Effector CD4-positive, alpha-beta T cell (primary cell): ENCODE results near the gene TLR9.
A peak's percentile ranks its signal among the peaks of the same experiment; 100 is the strongest.

ENCODE experiments used
- DNase-seq: peaks from one replicate; pipeline ENCODE4 v3.0.0-alpha.2; 2020

The TLR9 gene

DNA sequence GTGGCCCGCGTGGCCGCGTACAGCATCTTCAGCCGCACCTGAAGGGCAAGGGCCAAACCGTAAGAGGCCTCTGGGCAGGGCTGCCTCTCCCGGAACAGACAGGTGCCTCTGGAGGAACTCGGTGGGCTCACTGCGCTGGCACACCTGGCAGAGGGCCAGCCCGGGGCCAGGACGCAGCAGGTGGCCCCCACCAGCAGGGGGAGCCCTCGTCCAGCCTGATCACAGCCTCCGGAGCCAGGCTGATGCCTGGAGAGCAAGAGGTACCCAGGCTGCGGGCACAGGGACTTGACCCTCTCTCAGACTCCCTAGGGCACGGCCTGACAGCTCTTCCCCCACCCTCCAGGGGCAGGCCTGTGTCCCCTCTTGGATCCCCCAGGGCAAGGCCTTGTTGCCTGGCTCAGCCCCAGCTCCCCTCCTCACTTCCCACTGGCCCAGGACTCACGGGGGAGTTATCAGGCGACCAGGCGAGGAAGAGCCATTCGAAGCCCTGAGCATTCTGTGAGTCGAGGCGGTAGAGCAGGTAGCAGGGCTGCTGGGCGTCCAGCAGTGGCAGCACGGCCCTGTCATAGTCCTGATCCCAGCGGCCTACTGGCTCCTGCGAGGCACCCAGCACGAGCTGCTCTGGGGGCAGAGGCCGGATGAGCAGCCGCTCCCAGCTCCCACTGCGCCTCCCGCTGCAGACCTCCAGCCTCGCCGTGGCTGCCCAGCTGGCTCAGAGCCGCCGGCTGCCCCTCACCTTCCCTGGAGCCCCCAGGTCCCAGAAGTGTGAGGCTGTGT is 6.2 kb upstream of the TLR9 start:
- DNase-seq, result peak; percentile 91

DNA sequence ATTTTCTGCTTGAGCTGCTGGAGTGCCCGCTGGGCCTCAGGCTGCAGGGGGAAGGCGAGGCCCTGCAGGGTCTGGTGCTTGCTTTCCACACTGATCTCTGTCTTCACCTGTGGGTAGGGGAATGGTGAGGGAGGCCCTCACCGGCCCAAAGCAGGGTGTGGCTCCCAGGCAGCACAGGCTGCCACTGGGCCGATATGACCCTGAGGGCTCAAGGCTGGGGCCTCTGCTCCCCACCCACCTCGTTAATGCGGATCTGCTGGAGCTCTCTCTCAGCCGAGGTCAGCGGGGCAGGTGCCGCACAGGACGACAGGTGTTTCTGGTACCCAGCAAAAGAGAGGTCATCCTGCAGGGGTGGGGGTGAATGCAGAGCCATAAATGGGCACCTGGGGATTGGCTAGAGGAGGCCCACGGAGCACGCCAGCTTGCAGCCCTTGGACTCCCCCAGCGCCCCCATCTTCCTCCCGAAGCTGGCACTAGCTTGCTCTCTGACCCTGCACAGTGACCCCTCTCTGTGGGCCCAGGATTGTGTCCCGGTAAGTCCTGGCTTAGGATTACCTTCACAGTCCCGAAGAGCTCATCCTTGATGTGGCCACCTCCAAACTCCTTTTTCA is 5.5 kb upstream of the TLR9 start:
- DNase-seq, result no peak

DNA sequence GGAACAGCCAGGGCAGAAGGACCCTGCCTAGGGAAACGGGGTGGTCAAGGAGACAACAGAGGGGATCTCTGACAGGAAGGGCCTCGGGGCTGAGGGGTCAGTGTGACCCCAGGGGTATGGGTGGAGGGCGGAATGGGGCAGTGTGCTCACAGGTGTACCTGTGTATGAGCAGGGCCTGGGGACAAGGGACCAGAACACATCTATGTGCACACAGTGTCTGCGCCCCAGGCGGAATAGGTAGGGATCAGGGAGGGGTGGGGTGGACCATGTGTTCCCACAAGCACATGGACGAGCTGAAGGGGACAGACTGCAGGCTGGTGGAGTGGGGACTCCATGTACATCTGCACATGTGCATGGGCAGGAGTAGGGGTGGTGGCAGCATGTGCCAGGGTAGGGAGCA is 5.0 kb upstream of the TLR9 start:
- no peak for DNase-seq

DNA sequence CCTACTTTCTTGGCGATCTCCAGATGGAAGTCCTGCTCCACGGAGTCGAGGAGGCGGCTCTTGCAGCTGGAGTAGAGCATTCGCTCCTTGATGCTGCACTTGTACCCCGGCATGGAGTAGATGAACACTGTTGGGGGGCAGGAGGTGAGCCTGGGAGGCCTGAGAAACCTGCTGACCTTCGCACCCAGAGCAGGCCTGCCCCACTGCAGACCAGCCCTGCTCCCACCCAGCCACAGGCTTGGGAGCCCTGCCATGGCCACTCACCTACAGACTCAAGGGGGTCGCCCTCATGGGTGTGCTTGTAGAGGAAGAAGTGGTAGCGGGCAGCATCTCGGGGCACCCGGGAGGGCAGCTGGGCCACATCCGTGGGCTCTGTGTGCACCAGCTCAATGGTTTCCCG is 4.2 kb upstream of the TLR9 start:
- no peak for DNase-seq

DNA sequence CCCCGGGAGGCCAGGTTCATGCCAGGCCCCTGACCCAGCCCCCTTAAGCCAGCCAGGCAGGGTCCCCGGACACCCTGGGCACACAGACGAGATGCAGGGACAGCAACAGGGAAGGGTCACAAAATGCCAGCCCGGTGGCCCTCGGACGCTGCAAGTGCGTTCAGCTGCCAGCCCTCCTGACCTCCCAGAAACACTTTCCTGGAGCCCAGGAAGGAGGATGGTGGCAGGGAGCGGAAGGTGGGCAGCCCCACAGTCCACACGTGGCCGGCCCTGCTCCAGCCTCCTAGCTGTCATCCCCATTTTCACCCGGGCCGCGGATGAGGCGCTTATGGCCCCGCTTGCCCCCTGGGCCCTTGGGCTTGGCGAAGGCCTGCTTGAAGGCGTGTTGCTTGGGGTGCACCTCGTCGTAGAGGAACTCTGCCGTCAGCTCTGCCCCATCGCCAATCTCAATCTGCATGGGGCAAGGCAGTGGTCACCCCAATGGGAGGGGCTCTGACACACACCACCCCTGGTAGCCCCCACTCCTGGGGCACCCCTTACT is 3.4 kb upstream of the TLR9 start:
- DNase-seq, result no peak

DNA sequence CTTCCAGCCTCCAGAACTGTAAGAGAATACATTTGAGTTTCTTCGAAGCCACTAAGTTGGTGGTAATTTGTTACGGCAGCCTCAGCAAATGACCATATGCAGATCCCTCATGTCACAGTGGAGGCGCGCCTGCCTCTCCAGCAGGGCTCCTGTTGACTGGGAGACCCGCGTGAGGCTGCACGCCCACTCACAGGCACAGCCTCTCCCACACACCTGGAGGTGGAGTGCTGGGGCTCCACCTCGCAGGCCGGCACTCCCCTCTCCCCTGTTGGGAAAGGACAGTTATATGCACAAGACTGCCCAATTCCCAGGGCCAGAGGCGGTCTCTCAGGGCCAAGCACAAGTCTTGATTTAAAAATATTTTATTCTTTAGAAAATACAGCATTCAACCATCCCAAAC is 2.8 kb upstream of the TLR9 start:
- no peak for DNase-seq

DNA sequence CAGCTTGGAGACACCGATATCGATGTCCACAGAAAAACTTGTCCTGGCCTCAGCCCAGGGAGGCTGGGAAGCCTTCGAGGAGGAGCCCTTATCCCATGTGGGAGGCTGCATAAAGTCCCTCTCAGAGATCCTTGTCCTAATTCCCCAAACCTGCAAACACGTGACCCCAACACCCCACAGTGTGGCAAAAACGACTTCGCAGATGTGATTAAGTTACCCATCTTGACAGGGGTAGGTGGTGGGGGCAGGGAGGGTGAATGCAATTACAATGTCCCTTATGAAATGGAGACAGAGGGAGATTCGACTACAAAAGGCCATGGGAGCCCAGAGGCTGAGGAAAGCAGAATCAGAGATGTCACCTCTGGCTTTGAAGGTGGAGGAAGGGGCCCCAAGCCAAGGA is 2.3 kb upstream of the TLR9 start:
- DNase-seq, result no peak

DNA sequence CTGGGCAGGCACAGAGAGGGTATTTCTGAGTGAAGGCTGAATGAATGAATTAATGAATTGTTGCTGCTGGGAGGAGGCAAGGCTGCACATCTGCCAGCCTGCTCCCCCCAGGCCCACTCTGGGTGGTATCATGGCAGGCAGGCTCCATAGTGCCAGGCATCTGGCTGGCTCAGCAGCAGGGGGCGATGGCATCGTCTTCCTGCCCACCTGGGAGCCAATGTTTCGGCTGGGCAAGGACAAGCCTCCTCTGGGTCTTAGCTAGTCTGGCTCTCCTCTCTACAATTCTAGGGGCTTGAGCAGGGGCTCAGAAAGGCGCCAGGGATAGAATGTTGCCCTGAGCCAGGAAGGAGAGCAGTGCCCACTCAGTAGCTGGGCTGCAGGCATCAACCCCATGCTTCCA is 1.7 kb upstream of the TLR9 start:
- no peak for DNase-seq

DNA sequence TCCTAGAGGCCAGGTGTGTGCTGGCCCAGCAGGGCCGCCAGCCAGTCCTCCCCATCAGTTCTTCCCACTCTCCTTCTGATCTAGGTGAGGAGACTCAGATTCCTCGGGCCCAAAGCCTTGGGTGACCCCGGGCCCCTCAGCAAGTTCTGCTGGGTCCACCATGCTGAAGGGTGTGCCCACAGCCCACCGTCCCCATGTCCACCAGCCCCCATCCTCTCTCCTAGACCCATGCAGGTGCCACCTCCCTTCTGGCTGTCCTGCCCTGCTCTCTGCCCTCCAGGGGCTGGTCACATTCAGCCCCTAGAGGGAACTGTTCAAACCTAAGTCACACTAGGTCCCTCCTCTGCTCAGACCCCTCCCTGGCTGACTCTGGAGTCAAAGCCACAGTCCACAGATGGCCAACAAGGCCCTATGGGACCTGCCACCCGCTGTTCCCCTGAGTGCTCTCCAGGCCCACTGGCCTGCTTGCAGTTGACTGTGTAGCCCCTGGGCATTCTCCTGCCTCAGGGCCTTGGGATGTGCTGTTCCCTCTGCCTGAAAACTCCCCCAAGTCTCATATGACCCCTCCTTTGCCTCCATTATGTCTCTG is 878 bp upstream of the TLR9 start:
- DNase-seq, result no peak

DNA sequence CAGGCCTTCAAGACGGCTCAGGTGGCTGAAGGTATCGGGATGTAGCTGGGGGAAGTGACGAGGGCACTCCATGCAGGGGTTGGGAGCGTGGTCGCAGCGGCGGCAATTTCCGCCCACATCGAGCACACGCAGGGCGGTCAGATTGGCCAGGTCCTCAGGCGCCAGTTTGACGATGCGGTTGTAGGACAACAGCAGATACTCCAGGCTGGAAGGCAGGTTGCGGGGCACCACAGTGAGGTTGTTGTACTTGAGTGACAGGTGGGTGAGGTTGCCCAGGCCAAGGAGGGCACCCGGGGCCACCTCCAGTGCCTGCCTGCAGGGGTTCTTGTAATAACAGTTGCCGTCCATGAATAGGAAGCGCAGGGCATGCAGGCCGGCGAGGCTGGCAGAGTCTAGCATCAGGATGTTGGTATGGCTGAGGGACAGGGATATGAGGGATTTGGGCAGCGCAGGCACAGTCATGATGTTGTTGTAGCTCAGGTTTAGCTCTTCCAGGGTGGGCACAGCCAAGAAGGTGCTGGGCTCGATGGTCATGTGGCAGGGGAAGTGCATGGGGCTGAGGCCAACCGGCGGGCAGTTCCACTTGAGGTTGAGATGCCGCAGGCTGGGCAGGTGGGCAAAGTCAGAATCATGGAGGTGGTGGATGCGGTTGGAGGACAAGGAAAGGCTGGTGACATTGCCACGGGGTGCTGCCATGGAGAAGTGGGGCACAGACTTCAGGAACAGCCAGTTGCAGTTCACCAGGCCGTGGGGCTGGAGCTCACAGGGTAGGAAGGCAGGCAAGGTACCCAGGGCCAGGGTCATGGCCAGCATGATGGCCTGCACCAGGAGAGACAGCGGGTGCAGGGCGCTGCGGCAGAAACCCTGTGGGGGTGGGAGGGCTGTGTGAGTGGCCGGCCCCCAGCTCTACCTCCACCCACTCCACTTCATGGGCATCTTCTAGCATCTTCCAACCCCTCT is 1.7 kb downstream of the TLR9 start:
- DNase-seq, result no peak

DNA sequence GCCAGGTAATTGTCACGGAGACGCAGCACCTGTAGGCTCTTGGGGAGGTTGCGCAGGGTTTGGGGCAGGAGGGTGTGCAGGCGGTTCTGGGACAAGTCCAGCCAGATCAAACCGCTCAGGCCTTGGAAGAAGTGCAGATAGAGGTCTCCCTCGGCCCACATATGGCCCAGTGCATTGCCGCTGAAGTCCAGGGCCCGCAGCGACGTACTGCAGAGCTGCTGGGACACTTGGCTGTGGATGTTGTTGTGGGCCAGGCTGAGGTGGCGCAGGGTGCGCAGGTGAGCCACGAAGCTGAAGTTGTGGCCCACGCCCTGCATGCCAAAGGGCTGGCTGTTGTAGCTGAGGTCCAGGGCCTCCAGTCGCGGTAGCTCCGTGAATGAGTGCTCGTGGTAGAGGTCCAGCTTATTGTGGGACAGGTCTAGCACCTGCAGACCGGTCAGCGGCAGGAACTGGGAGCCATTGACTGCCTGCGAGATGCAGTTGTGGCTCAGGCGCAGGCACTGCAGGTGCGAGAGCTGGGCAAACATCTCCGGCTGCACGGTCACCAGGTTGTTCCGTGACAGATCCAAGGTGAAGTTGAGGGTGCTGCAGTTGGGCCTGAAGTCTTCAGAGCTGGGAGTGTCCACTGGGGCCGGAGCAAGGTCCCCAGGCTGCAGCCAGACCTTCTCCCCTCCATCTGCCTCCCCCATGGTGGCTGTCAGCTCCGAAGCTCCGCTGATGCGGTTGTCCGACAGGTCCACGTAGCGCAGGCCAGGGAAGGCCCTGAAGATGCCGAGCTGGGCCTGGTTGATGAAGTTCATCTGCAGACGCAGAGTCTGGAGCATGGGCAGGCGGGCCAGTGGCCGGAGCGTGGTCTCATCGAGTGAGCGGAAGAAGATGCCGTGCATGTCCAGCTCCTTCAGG is 2.9 kb downstream of the TLR9 start:
- DNase-seq, result no peak

DNA sequence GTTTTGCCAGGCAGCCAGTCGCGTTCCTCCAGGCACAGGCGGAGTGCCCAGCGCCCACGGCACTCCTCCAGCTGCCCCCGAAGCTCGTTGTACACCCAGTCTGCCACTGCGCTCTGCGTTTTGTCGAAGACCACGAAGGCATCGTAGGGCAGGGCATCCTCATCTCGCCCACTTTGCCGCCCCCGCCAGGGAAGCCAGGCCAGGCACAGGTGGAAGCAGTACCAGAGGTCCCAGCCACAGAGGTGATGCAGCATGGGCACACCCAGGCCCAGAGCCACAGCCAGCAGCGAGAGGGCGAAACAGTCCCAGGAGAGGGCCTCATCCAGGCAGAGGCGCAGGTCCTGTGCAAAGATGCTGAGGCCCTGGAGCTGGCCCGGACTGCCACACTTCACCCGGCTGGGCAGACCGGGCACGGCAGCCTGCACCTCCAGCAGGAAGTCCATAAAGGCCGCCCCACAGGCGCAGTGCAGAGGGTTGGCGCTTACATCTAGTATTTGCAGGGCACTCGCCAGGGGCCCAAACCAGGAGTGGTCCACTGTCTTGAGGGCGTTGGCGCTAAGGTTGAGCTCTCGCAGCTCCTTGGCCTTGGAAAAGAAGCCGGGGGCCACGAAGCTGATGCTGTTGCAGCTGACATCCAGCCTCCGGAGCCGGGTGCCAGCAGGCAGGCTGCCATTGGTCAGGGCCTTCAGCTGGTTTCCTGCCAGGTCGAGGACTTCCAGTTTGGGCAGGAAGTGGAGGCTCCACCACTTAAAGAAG is 3.7 kb downstream of the TLR9 start:
- DNase-seq, result peak; percentile 56

DNA sequence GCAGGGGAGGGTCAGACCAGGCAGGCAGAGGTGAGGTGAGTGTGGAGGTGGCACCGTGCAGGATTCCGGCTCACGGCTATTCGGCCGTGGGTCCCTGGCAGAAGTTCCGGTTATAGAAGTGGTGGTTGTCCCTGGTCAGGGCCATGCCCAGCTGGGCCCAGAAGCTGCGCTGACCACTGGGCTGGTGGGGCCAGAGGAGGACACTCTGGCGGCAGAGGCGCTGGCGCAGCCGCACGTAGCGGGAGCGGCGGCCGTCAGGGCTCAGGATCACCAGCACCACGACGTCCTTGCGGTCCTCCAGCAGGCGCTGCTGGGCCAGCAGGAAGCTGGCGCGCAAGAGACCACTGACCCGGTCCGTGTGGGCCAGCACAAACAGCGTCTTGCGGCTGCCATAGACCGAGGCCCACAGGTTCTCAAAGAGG is 4.3 kb downstream of the TLR9 start:
- no peak for DNase-seq

DNA sequence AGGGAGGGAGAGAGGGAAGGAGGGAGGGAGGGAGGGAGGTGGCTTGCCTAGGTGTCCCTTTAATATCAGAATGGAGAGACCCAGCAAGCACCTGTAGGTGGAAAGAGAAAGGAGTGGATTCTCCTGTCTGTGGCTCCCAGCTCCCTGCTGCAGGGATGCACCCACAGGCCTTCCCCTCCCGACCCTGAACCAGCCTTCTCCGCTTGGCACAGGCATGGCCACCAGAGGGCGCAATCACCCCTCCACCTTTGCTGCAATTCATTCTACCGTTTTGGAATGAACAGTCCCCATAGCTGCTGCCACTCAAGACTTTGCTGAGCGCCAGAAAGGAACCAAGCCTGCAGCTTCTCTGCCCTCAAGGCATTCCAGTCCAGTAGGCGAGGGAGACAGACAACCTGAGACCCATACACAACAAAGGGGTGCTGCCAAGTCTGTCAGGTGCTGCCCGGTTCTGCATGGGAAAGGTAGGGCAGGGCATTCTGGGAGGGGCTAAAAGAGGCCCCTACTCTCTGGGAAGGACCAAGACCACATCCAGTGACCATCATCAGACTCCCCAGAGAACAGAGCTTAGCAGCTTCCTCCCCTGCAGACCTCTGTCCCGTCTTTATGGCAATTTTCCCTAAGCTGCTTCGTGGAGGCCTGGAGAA is 4.9 kb downstream of the TLR9 start:
- peak; percentile 84 for DNase-seq

DNA sequence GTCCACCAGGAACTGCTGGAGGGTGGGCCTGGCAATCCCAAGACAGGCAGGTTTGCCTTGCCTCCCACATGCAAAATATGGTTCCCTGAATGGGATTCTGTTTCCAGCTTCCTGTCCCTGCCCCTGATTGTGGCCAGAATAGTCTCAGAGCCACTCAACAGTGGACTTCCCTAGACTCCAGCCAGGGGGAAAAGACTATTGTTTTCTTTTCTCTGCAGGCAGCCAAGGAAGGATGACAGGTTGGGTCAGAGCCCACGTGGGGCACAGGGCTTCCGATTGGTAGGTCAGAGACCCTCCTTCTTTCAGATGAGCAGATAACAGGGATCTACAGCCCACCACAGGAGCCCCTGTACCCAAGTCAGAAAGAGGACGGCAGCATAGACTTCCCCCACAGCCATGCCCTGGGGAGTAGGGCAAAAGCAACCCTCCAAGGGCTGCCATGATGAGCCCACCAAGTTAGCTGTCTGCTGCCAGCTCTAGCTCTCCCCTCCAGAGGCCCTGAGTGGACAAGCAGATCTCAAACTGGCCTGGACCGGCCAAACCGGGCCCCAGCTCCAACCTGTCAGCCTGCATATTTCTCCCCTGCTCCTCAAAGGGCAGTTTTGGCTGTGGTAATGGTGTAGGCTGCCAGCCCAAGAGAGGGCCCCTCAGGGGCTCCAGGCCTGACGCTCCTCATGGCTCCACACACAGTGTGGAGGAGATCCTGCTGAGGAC is 6.4 kb downstream of the TLR9 start:
- no peak for DNase-seq

DNA sequence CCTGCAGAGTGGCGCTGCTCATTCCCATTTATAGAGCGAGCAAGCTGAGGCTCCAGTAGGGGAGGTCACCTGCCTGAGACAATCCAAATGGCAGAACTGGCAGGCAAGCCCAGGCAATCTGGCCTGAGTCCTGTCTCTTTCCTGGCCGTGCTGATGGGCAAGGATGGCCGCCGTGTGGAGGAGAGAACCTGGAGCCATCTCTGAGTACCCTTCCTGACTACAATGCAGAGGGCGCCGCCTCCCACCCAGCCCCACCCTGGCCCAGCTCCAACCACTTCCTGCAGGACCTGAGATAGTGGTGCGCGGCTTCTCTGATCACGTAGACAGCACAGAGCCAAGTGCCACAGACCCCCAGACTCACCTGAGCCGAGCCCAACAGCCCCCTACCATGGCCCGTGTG is 7.0 kb downstream of the TLR9 start:
- no peak for DNase-seq

DNA sequence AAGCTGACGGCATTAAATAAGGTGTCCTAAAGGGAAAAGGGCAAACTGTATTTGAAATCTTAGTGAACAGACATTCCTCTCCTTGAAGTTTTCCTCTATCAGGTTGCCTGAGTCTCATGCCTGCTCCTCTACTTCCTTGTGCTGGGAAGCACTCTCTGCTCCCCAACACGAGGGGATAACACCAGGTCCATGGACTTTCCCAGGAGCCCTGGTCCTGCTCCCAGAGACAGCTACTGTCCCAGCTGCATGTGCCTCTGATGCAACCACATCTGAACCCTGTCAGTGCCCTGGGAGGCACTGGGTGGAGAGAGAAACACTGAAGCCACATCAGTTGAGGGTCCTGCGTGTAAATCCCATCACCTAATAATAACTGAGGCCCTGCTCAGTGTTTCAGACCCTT is 7.4 kb downstream of the TLR9 start:
- no peak for DNase-seq

DNA sequence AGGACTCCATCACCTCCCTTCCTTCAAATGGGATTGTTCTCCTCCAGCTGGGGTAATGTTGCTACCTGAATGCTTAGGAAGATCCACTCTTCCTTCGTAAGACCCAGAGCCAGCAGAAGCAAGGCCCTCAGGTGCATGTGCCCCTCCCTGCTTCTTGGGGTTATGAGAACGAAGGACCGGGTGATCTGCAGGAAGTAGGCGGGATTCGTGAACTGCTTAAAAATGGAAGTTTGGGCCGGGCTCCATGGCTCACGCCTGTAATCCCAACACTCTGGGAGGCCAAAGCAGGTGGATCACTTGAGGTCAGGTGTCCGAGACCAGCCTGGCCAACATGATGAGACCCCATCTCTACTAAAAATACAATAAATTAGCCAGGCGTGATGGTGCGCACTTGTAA is 8.0 kb downstream of the TLR9 start:
- no peak for DNase-seq

DNA sequence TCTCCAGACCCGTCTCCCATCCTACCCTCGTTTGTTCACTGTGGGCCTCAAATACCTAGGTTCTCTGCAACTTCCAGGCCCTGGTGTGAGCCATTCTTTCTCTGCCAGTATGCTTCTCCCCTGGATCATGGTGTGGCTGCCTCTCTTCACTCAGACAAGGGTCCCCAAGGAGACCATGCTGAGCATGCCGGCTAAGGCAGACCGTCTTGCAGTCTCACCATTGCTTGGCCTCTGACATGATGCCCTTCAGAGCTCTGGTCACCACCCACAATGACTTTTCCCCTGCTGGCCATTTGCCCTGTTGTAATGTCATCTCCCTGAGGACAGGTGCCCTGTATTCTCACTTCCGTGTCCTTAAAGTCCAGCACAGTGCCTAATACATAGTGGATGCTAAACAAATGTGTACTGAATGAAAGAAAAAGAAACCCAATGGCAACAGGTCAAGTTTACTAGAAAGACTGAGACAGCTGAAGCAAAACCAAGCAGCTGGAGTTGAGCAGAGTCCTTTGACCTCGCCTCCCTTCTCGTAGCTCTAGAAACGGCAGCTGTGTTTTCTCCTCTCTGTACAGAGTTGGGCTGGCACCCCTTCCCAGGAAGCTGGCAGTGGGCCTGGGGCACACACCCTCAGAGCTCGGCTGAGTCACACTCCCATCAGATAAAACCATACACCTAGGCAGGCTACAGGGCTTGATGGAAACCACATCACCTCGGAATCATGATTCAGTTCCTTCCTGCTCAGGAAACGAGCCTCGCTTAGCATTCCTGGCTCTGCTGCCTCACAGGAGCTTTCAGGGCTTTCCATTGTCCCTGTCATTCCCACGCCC is 8.6 kb downstream of the TLR9 start:
- DNase-seq, result peak; percentile 60
